Activated CD4-positive, alpha-beta T cell treated with anti-CD3 and anti-CD28 coated beads, Interleukin-2, amount 10 ng/mL, durations not matched to agents 7 days and 5 days (primary cell): Measurements from ENCODE around the gene TRIM31. TPM values are rescaled to one million over a fixed set of nuclear protein-coding genes. Genes with fewer than 3 reads are reported as not detected.
"Not testable (repeated sequence)": the region's sequence is repeated elsewhere in the genome, so short reads cannot be mapped to it uniquely, and the experiment has no call there.

Source experiments
- CTCF ChIA-PET: fragments of 350-600 bp; sonication (Branson Sonifier 250); formaldehyde crosslinking; loops from one replicate; lab custom pipeline; 2021; ENCODE audit warnings: antibody characterized with exemption; lab: Charles Lee
- POLR2A ChIA-PET: fragments of 350-600 bp; sonication (Branson Sonifier 250); formaldehyde crosslinking; loops from one replicate; lab custom pipeline; 2021; ENCODE audit warnings: antibody characterized with exemption; lab: Charles Lee
- DNase-seq: peaks from one replicate; pipeline ENCODE4 v3.0.0-alpha.2; 2020
- H3K27ac Mint-ChIP-seq: one replicate; pipeline ENCODE4 v1.8.0; 2021; ENCODE audit warnings: mild to moderate bottlenecking, moderate library complexity, mixed read lengths
- H3K27me3 Mint-ChIP-seq: one replicate; pipeline ENCODE4 v1.8.0; 2021; ENCODE audit warnings: mixed read lengths
- H3K36me3 Mint-ChIP-seq: one replicate; pipeline ENCODE4 v1.8.0; 2021; ENCODE audit warnings: low read depth, mixed read lengths
- H3K4me1 Mint-ChIP-seq: one replicate; pipeline ENCODE4 v1.8.0; 2021; ENCODE audit warnings: mixed read lengths
- H3K4me3 Mint-ChIP-seq: one replicate; pipeline ENCODE4 v1.8.0; 2021; ENCODE audit warnings: mild to moderate bottlenecking, moderate library complexity, mixed read lengths
- H3K9me3 Mint-ChIP-seq: one replicate; pipeline ENCODE4 v1.8.0; 2021; ENCODE audit warnings: mixed read lengths
- total RNA-seq, 2 experiments: library from RNA; stranded (reverse); gene quantifications; one replicate each; pipeline ENCODE4 v1.2.3, GENCODE V29; 2021

Gene TRIM31
- total RNA-seq, 2 experiments from 2014 or later: not detected

GRCh38 chr6:30122515-30122914 lies 9.6 kb upstream of the TRIM31 start:
- ChIA-PET POLR2A (no interaction called here), CTCF (interaction anchor here (1.3 to 2.1 kb wide), 3 partner anchors 8 to 30 kb away, joined by 3 to 6 read pairs (median 4); no protein-coding TSS in a partner anchor)
- H3K27ac Mint-ChIP-seq: no peak overlapping the region
- no peaks in the 10 kb centered on the region for H3K36me3 Mint-ChIP-seq
- H3K4me3 Mint-ChIP-seq: no peak overlapping the region
- H3K4me1 Mint-ChIP-seq: no peaks in the 10 kb centered on the region
- peaks cover 51% of the 10 kb centered on the region for H3K27me3 Mint-ChIP-seq
- H3K9me3 Mint-ChIP-seq: no peaks in the 10 kb centered on the region
- DNase-seq: no peak

- ChIA-PET POLR2A (no interaction called here), CTCF (interaction anchor here (1.3 to 2.1 kb wide), 3 partner anchors 9 to 31 kb away, joined by 3 to 6 read pairs (median 4); no protein-coding TSS in a partner anchor)
- no peaks in the 10 kb centered on the region for H3K4me1 Mint-ChIP-seq
- no peaks in the 10 kb centered on the region for H3K9me3 Mint-ChIP-seq
- no peak overlapping the region for H3K27ac Mint-ChIP-seq
- peaks cover 42% of the 10 kb centered on the region for H3K27me3 Mint-ChIP-seq
- no peak overlapping the region for H3K4me3 Mint-ChIP-seq
- DNase-seq: no peak
- no peaks in the 10 kb centered on the region for H3K36me3 Mint-ChIP-seq
These were observed 8.8 kb upstream of the TRIM31 start for GRCh38 chr6:30121446-30122366.

GRCh38 chr6:30118691-30119090 lies 5.8 kb upstream of the TRIM31 start:
- H3K36me3 Mint-ChIP-seq, POLR2A ChIA-PET: not testable (repeated sequence)

GRCh38 chr6:30116724-30117123 lies 3.8 kb upstream of the TRIM31 start:
- Mint-ChIP-seq H3K36me3 (no peaks in the 10 kb centered on the region), H3K27ac (no peak overlapping the region), H3K4me3 (no peak overlapping the region), H3K27me3 (peaks cover 49% of the 10 kb centered on the region), H3K9me3 (no peaks in the 10 kb centered on the region), H3K4me1 (peaks cover 4% of the 10 kb centered on the region)
- CTCF ChIA-PET: interaction anchor here (1.1 kb wide), 1 partner anchor 14 kb away, joined by 3 read pairs; no protein-coding TSS in a partner anchor
- POLR2A ChIA-PET: no interaction called here
- no peak for DNase-seq

More at GRCh38 chr6:30118691-30119090, 5.8 kb upstream of the TRIM31 start:
- H3K9me3 Mint-ChIP-seq, H3K4me3 Mint-ChIP-seq, H3K4me1 Mint-ChIP-seq, DNase-seq, H3K27ac Mint-ChIP-seq: not testable (repeated sequence)
- CTCF ChIA-PET: interaction anchor here (1.3 kb wide), 1 partner anchor 12 kb away, joined by 3 read pairs; no protein-coding TSS in a partner anchor
- H3K27me3 Mint-ChIP-seq: peaks cover 39% of the 10 kb centered on the region

- CTCF ChIA-PET: interaction anchor here (1.9 to 2.3 kb wide), 2 partner anchors 11 to 17 kb away, joined by 4 to 10 read pairs; no protein-coding TSS in a partner anchor
- H3K9me3 Mint-ChIP-seq: no peaks in the 10 kb centered on the region
- DNase-seq: no peak
- no peak overlapping the region for H3K4me3 Mint-ChIP-seq
- H3K27ac Mint-ChIP-seq: no peak overlapping the region
- peaks cover 4% of the 10 kb centered on the region for H3K4me1 Mint-ChIP-seq
- POLR2A ChIA-PET: no interaction called here
- H3K36me3 Mint-ChIP-seq: no peaks in the 10 kb centered on the region
- peaks cover 54% of the 10 kb centered on the region for H3K27me3 Mint-ChIP-seq
These were observed 951 bp upstream of the TRIM31 start for GRCh38 chr6:30113841-30114240.

- Mint-ChIP-seq H3K27ac (no peak overlapping the region), H3K36me3 (no peaks in the 10 kb centered on the region), H3K27me3 (peaks cover 57% of the 10 kb centered on the region), H3K4me3 (no peak overlapping the region), H3K4me1 (peaks cover 6% of the 10 kb centered on the region), H3K9me3 (no peaks in the 10 kb centered on the region)
- POLR2A ChIA-PET: no interaction called here
- DNase-seq: no peak
- CTCF ChIA-PET: interaction anchor here (1.6 to 2.3 kb wide), 2 partner anchors 9 to 18 kb away, joined by 8 to 10 read pairs; no protein-coding TSS in a partner anchor
These were observed 392 bp downstream of the TRIM31 start for GRCh38 chr6:30112402-30112994.

- peaks cover 6% of the 10 kb centered on the region for H3K4me1 Mint-ChIP-seq
- H3K4me3 Mint-ChIP-seq: no peak overlapping the region
- H3K36me3 Mint-ChIP-seq: no peaks in the 10 kb centered on the region
- POLR2A ChIA-PET: no interaction called here
- no peak for DNase-seq
- no peaks in the 10 kb centered on the region for H3K9me3 Mint-ChIP-seq
- peaks cover 63% of the 10 kb centered on the region for H3K27me3 Mint-ChIP-seq
- no peak overlapping the region for H3K27ac Mint-ChIP-seq
- CTCF ChIA-PET: interaction anchor here (1.2 to 2.3 kb wide), 4 partner anchors 8 to 20 kb away, joined by 5 to 10 read pairs (median 6); no protein-coding TSS in a partner anchor
These were observed 1.5 kb downstream of the TRIM31 start for GRCh38 chr6:30111266-30111856.

GRCh38 chr6:30104661-30105060 lies 8.2 kb downstream of the TRIM31 start:
- Mint-ChIP-seq H3K4me3 (no peak overlapping the region), H3K9me3 (no peaks in the 10 kb centered on the region), H3K4me1 (peaks cover 37% of the 10 kb centered on the region), H3K36me3 (no peaks in the 10 kb centered on the region), H3K27me3 (peaks cover 60% of the 10 kb centered on the region), H3K27ac (no peak overlapping the region)
- ChIA-PET POLR2A (no interaction called here), CTCF (interaction anchor here (0.6 to 5.0 kb wide), 6 partner anchors 10 to 39 kb away, joined by 3 to 56 read pairs (median 7); partner anchors contain the start of gene TRIM40)
- no peak for DNase-seq

GRCh38 chr6:30103872-30104179 lies 9.1 kb downstream of the TRIM31 start:
- Mint-ChIP-seq H3K27ac (no peak overlapping the region), H3K4me3 (peak overlapping the region; percentile 77), H3K27me3 (peaks cover 64% of the 10 kb centered on the region), H3K4me1 (peaks cover 37% of the 10 kb centered on the region), H3K9me3 (no peaks in the 10 kb centered on the region), H3K36me3 (no peaks in the 10 kb centered on the region)
- DNase-seq: no peak
- POLR2A ChIA-PET: no interaction called here
- CTCF ChIA-PET: interaction anchor here (0.6 to 5.0 kb wide), 19 partner anchors 9 to 110 kb away, joined by 3 to 56 read pairs (median 5); partner anchors contain the start of genes POLR1H, TRIM31 and TRIM40

GRCh38 chr6:30102970-30103871 lies 9.7 kb downstream of the TRIM31 start:
- peaks cover 66% of the 10 kb centered on the region for H3K27me3 Mint-ChIP-seq
- ChIA-PET CTCF (interaction anchor here (0.6 to 5.0 kb wide), 23 partner anchors 9 to 110 kb away, joined by 3 to 56 read pairs (median 5); partner anchors contain the start of genes POLR1H, PPP1R11, TRIM31 and TRIM40), POLR2A (no interaction called here)
- H3K36me3 Mint-ChIP-seq: no peaks in the 10 kb centered on the region
- DNase-seq: peak; percentile 87
- H3K4me3 Mint-ChIP-seq: peak overlapping the region; percentile 77
- H3K27ac Mint-ChIP-seq: peak overlapping the region; percentile 73
- H3K9me3 Mint-ChIP-seq: no peaks in the 10 kb centered on the region
- H3K4me1 Mint-ChIP-seq: peaks cover 42% of the 10 kb centered on the region

GRCh38 chr6:30102414-30102969 lies 10.4 kb downstream of the TRIM31 start:
- ChIA-PET POLR2A (interaction anchor here (0.7 kb wide), 1 partner anchor 556 kb away, joined by 4 read pairs; no protein-coding TSS in a partner anchor), CTCF (interaction anchor here (0.6 to 5.0 kb wide), 23 partner anchors 9 to 67 kb away, joined by 3 to 56 read pairs (median 5); partner anchors contain the start of genes POLR1H, PPP1R11, TRIM31 and TRIM40)
- H3K27ac Mint-ChIP-seq: no peak overlapping the region
- H3K27me3 Mint-ChIP-seq: peaks cover 65% of the 10 kb centered on the region
- H3K9me3 Mint-ChIP-seq: no peaks in the 10 kb centered on the region
- H3K36me3 Mint-ChIP-seq: no peaks in the 10 kb centered on the region
- H3K4me3 Mint-ChIP-seq: peak overlapping the region; percentile 77
- DNase-seq: no peak
- peaks cover 46% of the 10 kb centered on the region for H3K4me1 Mint-ChIP-seq
